ENCODE results near the gene ABHD2.

- TF ChIP-seq, protein P1, sequence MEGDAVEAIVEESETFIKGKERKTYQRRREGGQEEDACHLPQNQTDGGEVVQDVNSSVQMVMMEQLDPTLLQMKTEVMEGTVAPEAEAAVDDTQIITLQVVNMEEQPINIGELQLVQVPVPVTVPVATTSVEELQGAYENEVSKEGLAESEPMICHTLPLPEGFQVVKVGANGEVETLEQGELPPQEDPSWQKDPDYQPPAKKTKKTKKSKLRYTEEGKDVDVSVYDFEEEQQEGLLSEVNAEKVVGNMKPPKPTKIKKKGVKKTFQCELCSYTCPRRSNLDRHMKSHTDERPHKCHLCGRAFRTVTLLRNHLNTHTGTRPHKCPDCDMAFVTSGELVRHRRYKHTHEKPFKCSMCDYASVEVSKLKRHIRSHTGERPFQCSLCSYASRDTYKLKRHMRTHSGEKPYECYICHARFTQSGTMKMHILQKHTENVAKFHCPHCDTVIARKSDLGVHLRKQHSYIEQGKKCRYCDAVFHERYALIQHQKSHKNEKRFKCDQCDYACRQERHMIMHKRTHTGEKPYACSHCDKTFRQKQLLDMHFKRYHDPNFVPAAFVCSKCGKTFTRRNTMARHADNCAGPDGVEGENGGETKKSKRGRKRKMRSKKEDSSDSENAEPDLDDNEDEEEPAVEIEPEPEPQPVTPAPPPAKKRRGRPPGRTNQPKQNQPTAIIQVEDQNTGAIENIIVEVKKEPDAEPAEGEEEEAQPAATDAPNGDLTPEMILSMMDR (IDR thresholded peaks at IDR 0.05), result no peak
- no peak for TF ChIP-seq POLR2A (IDR thresholded peaks at IDR 0.05)
These were observed 41.9 kb downstream of the ABHD2 start for GRCh38 chr15:89130201-89130600.
